ENCODE results near the gene LRRK2. TPM values are rescaled to one million over a fixed set of nuclear protein-coding genes. Genes with fewer than 3 reads are reported as not detected.
A peak's percentile ranks its signal among the peaks of the same experiment; 100 is the strongest.

The LRRK2 gene
- total RNA-seq, 1 experiment from 2014 or later: 0.73 TPM

DNA sequence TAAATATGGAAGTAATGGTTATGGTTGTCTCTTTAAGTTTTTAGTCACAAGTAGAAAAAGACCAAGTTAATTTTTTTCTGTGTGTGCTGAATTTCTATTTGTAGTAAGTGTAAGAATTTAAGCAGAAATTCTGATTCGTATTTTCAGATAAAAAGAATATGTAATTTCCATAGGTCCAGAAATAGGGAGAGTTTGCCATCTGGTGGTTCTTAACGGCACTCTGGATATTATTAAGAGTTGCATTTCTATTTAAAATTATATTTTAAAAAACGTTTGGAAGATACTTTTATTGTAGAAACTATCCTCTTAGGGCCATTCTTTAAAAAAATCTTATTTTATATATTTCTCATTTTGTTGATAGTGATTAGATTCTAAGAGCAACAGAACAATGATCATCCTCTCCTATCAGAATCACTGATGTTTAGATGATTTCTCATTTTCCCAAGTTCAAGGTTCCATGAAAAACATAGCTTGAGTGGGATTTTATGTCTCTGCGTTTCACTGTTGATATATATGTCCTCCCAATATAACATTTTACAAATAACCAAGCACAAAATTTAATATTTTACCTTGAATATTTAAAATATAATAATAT is 88.3 kb downstream of the LRRK2 start:
- H3K9me3 Mint-ChIP-seq (ENCODE audit: low read depth, unreplicated experiment): no peaks in the 10 kb centered on the region
- intact Hi-C loops (cut with micrococcal nuclease; ENCODE audit: unreplicated experiment): loop anchor here (1.0 to 5.0 kb wide), 2 partner anchors 161 to 546 kb away; no protein-coding TSS in a partner anchor
- CTCF ChIA-PET: no interaction called here
- DNase-seq: peak; percentile 1
- no peak overlapping the region for H3K27ac Mint-ChIP-seq (ENCODE audit: unreplicated experiment)
- no peak overlapping the region for H3K4me3 Mint-ChIP-seq (ENCODE audit: low read depth, unreplicated experiment)
- no peaks in the 10 kb centered on the region for H3K27me3 Mint-ChIP-seq (ENCODE audit: unreplicated experiment)
- no peaks in the 10 kb centered on the region for H3K36me3 Mint-ChIP-seq (ENCODE audit: insufficient read depth, unreplicated experiment)
- H3K4me1 Mint-ChIP-seq (ENCODE audit: low read depth, unreplicated experiment): no peaks in the 10 kb centered on the region
- TF ChIP-seq, protein P1, sequence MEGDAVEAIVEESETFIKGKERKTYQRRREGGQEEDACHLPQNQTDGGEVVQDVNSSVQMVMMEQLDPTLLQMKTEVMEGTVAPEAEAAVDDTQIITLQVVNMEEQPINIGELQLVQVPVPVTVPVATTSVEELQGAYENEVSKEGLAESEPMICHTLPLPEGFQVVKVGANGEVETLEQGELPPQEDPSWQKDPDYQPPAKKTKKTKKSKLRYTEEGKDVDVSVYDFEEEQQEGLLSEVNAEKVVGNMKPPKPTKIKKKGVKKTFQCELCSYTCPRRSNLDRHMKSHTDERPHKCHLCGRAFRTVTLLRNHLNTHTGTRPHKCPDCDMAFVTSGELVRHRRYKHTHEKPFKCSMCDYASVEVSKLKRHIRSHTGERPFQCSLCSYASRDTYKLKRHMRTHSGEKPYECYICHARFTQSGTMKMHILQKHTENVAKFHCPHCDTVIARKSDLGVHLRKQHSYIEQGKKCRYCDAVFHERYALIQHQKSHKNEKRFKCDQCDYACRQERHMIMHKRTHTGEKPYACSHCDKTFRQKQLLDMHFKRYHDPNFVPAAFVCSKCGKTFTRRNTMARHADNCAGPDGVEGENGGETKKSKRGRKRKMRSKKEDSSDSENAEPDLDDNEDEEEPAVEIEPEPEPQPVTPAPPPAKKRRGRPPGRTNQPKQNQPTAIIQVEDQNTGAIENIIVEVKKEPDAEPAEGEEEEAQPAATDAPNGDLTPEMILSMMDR (IDR thresholded peaks at IDR 0.05; ENCODE audit: unreplicated experiment): peak; percentile 11
- no TSS peak for BruUV-seq (replicated peaks)

DNA sequence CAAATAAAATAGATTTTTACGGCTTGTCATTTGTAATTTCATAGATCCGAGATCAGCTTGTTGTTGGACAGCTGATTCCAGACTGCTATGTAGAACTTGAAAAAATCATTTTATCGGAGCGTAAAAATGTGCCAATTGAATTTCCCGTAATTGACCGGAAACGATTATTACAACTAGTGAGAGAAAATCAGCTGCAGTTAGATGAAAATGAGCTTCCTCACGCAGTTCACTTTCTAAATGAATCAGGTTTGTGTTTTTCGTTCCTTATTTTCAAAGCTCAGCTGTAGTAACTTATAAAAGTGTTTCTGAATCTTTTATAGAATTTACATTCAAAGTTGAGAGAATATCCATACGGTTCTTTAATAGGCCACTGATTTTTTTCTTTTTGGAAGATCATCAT is 89.1 kb downstream of the LRRK2 start:
- no TSS peak for BruUV-seq (replicated peaks)
- intact Hi-C loops (cut with micrococcal nuclease; ENCODE audit: unreplicated experiment): loop anchor here (1.0 to 5.0 kb wide), 2 partner anchors 162 to 547 kb away; no protein-coding TSS in a partner anchor
- H3K36me3 Mint-ChIP-seq (ENCODE audit: insufficient read depth, unreplicated experiment): no peaks in the 10 kb centered on the region

DNA sequence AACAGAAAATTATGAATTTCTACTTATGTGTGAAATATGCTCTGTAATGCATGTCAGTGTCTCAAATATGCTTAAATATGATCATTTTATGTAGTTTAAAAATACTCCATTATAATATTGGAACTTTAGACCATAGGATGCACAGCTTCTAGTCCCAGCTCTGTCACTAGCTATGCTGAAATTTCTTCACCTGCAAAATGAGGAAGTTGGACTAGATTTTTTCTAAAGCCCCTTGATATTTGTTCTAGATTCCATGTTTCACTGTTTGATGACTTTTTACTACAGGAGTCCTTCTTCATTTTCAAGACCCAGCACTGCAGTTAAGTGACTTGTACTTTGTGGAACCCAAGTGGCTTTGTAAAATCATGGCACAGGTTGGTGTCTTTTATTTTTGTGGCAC is 90.1 kb downstream of the LRRK2 start:
- TF ChIP-seq, protein P1 (IDR thresholded peaks at IDR 0.05; ENCODE audit: unreplicated experiment): no peak
- Mint-ChIP-seq H3K9me3 (ENCODE audit: low read depth, unreplicated experiment) (no peaks in the 10 kb centered on the region), H3K27ac (ENCODE audit: unreplicated experiment) (no peak overlapping the region), H3K4me3 (ENCODE audit: low read depth, unreplicated experiment) (no peak overlapping the region), H3K4me1 (ENCODE audit: low read depth, unreplicated experiment) (no peaks in the 10 kb centered on the region), H3K27me3 (ENCODE audit: unreplicated experiment) (no peaks in the 10 kb centered on the region), H3K36me3 (ENCODE audit: insufficient read depth, unreplicated experiment) (no peaks in the 10 kb centered on the region)
- no peak for DNase-seq
- BruUV-seq (replicated peaks): no TSS peak
- CTCF ChIA-PET: no interaction called here
- intact Hi-C loops (cut with micrococcal nuclease; ENCODE audit: unreplicated experiment): loop anchor here (5.0 kb wide), 1 partner anchor 548 kb away; no protein-coding TSS in a partner anchor

More for the DNA sequence above, 89.1 kb downstream of the LRRK2 start:
- Mint-ChIP-seq H3K27ac (ENCODE audit: unreplicated experiment) (no peak overlapping the region), H3K27me3 (ENCODE audit: unreplicated experiment) (no peaks in the 10 kb centered on the region), H3K9me3 (ENCODE audit: low read depth, unreplicated experiment) (no peaks in the 10 kb centered on the region), H3K4me1 (ENCODE audit: low read depth, unreplicated experiment) (no peaks in the 10 kb centered on the region), H3K4me3 (ENCODE audit: low read depth, unreplicated experiment) (no peak overlapping the region)
- TF ChIP-seq, protein P1 (IDR thresholded peaks at IDR 0.05; ENCODE audit: unreplicated experiment): no peak
- DNase-seq: no peak
- CTCF ChIA-PET: no interaction called here

DNA sequence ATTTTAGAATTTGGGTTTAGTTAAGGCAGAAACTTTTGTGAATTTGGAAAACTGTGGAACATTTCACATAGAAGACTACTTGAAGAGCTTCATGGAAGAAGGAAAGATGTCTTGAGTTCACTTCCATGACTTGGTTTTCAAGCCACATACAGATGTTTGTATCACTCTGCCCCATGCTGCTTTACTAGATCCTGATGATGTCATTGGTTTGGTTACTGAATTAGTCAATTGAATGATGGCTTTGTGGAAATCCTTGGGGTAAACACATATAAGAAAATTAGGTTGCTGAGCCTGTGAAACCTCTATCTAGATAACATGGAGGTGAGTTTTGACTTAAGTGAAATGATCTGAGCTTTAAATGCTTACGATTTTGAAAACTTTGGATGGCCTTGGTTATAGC is 90.6 kb downstream of the LRRK2 start:
- Mint-ChIP-seq H3K9me3 (ENCODE audit: low read depth, unreplicated experiment) (no peaks in the 10 kb centered on the region), H3K4me3 (ENCODE audit: low read depth, unreplicated experiment) (no peak overlapping the region), H3K4me1 (ENCODE audit: low read depth, unreplicated experiment) (no peaks in the 10 kb centered on the region), H3K36me3 (ENCODE audit: insufficient read depth, unreplicated experiment) (no peaks in the 10 kb centered on the region), H3K27me3 (ENCODE audit: unreplicated experiment) (no peaks in the 10 kb centered on the region), H3K27ac (ENCODE audit: unreplicated experiment) (no peak overlapping the region)
- DNase-seq: no peak
- intact Hi-C loops (cut with micrococcal nuclease; ENCODE audit: unreplicated experiment): no loop called here
- CTCF ChIA-PET: no interaction called here
- TF ChIP-seq, protein P1 (IDR thresholded peaks at IDR 0.05; ENCODE audit: unreplicated experiment): no peak
- no TSS peak for BruUV-seq (replicated peaks)

Data from Calu3 (cell line).